Astrocyte (in vitro differentiated cells and primary cell): ENCODE measurements around the gene OTULINL.

Experiments used
- CTCF ChIP-seq: IDR thresholded peaks from 2 replicates; pipeline ENCODE4 v1.5.1; 2011; ENCODE audit warnings: low read depth, mild to moderate bottlenecking, inconsistent platforms, low read length, moderate library complexity; ENCODE audit not compliant: insufficient read depth
- EZH2 ChIP-seq: IDR thresholded peaks from 2 replicates; pipeline ENCODE4 v1.6.1; 2012; ENCODE audit warnings: mild to moderate bottlenecking, low read length, inconsistent platforms; ENCODE audit not compliant: insufficient read depth

GRCh38 chr5:14644623-14645237 is 63.1 kb downstream of the OTULINL start:
- TF ChIP-seq EZH2 (no peak), CTCF (no peak)
